Measurements from ENCODE around the gene SPATA33. TPM values are rescaled to one million over a fixed set of nuclear protein-coding genes. Genes with fewer than 3 reads are reported as not detected.

Gene SPATA33
- total RNA-seq, 1 donor from 2014 or later = 38.4 TPM

GRCh38 chr16:89613231-89613953 is 44.2 kb upstream of the SPATA33 start, which contains the start of gene DPEP1:
Gene DPEP1, plus strand, starts transcription at chr16:89613642. Its CDS starts 16,769 bp downstream, at chr16:89630411.
- H3K4me1 Mint-ChIP-seq (ENCODE audit: low read depth) = peaks cover 6% of the 10 kb centered on the region
- no peak for TF ChIP-seq CTCF (IDR thresholded peaks at IDR 0.05; ENCODE audit: unreplicated experiment)
- no peak for DNase-seq (ENCODE audit: low spot score, unreplicated experiment)
- H3K27ac Mint-ChIP-seq = peak within 1 kb of the TSS; percentile 77
- H3K27me3 Mint-ChIP-seq = no peaks in the 10 kb centered on the region
- H3K36me3 Mint-ChIP-seq (ENCODE audit: insufficient read depth) = no peaks in the 10 kb centered on the region
- H3K9me3 Mint-ChIP-seq (ENCODE audit: low read depth) = no peaks in the 10 kb centered on the region
- no peak within 1 kb of the TSS for H3K4me3 Mint-ChIP-seq (ENCODE audit: low read depth)

- DNase-seq (ENCODE audit: low spot score, unreplicated experiment) = no peak
- Mint-ChIP-seq H3K4me3 (ENCODE audit: low read depth) (no peak overlapping the region), H3K9me3 (ENCODE audit: low read depth) (no peaks in the 10 kb centered on the region), H3K27ac (no peak overlapping the region), H3K36me3 (ENCODE audit: insufficient read depth) (no peaks in the 10 kb centered on the region), H3K27me3 (no peaks in the 10 kb centered on the region), H3K4me1 (ENCODE audit: low read depth) (peaks cover 5% of the 10 kb centered on the region)
- TF ChIP-seq CTCF (IDR thresholded peaks at IDR 0.05; ENCODE audit: unreplicated experiment) = no peak
Observed at GRCh38 chr16:89613954-89614459, 43.6 kb upstream of the SPATA33 start.

- no peak for TF ChIP-seq CTCF (IDR thresholded peaks at IDR 0.05; ENCODE audit: unreplicated experiment)
- no peak overlapping the region for H3K27ac Mint-ChIP-seq
- H3K36me3 Mint-ChIP-seq (ENCODE audit: insufficient read depth) = no peaks in the 10 kb centered on the region
- peaks cover 5% of the 10 kb centered on the region for H3K4me1 Mint-ChIP-seq (ENCODE audit: low read depth)
- H3K4me3 Mint-ChIP-seq (ENCODE audit: low read depth) = no peak overlapping the region
- no peak for DNase-seq (ENCODE audit: low spot score, unreplicated experiment)
- no peaks in the 10 kb centered on the region for H3K27me3 Mint-ChIP-seq
- H3K9me3 Mint-ChIP-seq (ENCODE audit: low read depth) = no peaks in the 10 kb centered on the region
Observed at GRCh38 chr16:89615176-89615575, 42.5 kb upstream of the SPATA33 start.

GRCh38 chr16:89615596-89616090 is 42.0 kb upstream of the SPATA33 start:
- Mint-ChIP-seq H3K9me3 (ENCODE audit: low read depth) (no peaks in the 10 kb centered on the region), H3K36me3 (ENCODE audit: insufficient read depth) (no peaks in the 10 kb centered on the region), H3K4me1 (ENCODE audit: low read depth) (peaks cover 5% of the 10 kb centered on the region), H3K4me3 (ENCODE audit: low read depth) (no peak overlapping the region), H3K27ac (no peak overlapping the region), H3K27me3 (no peaks in the 10 kb centered on the region)
- peak; percentile 81 for TF ChIP-seq CTCF (IDR thresholded peaks at IDR 0.05; ENCODE audit: unreplicated experiment)
- peak; percentile 51 for DNase-seq (ENCODE audit: low spot score, unreplicated experiment)

GRCh38 chr16:89616623-89617022 is 41.0 kb upstream of the SPATA33 start:
- no peaks in the 10 kb centered on the region for H3K9me3 Mint-ChIP-seq (ENCODE audit: low read depth)
- TF ChIP-seq CTCF (IDR thresholded peaks at IDR 0.05; ENCODE audit: unreplicated experiment) = no peak
- no peaks in the 10 kb centered on the region for H3K36me3 Mint-ChIP-seq (ENCODE audit: insufficient read depth)
- H3K27me3 Mint-ChIP-seq = no peaks in the 10 kb centered on the region
- H3K27ac Mint-ChIP-seq = no peak overlapping the region
- peaks cover 3% of the 10 kb centered on the region for H3K4me1 Mint-ChIP-seq (ENCODE audit: low read depth)
- no peak overlapping the region for H3K4me3 Mint-ChIP-seq (ENCODE audit: low read depth)
- no peak for DNase-seq (ENCODE audit: low spot score, unreplicated experiment)
